ENCODE measurements around the gene FBN2.

Gene FBN2

GRCh38 chr5:128378196-128378595 lies 159.8 kb downstream of the FBN2 start:
- no peaks in the 10 kb centered on the region for H3K9me3 ChIP-seq (ENCODE audit: severe bottlenecking)
- no peak for TF ChIP-seq CTCF (IDR thresholded peaks at IDR 0.05; ENCODE audit: low read depth, low read length)
- H3K27me3 ChIP-seq (ENCODE audit: insufficient read depth, low read depth, severe bottlenecking), result no peaks in the 10 kb centered on the region
- H3K36me3 ChIP-seq, result no peaks in the 10 kb centered on the region
- no peak overlapping the region for H3K4me3 ChIP-seq (ENCODE audit: low read depth, low read length)
- no peak overlapping the region for H3K27ac ChIP-seq
- DNase-seq, result no peak

- no peak for TF ChIP-seq CTCF (IDR thresholded peaks at IDR 0.05; ENCODE audit: low read depth, low read length)
These were observed 161.5 kb downstream of the FBN2 start for GRCh38 chr5:128376577-128376976.

GRCh38 chr5:128366147-128366546 lies 171.9 kb downstream of the FBN2 start:
- no peaks in the 10 kb centered on the region for H3K27me3 ChIP-seq (ENCODE audit: insufficient read depth, low read depth, severe bottlenecking)
- H3K9me3 ChIP-seq (ENCODE audit: severe bottlenecking), result no peaks in the 10 kb centered on the region
- H3K27ac ChIP-seq, result no peak overlapping the region
- DNase-seq, result no peak
- no peaks in the 10 kb centered on the region for H3K36me3 ChIP-seq
- TF ChIP-seq CTCF (IDR thresholded peaks at IDR 0.05; ENCODE audit: low read depth, low read length), result no peak
- no peak overlapping the region for H3K4me3 ChIP-seq (ENCODE audit: low read depth, low read length)

More at GRCh38 chr5:128376577-128376976, 161.5 kb downstream of the FBN2 start:
- H3K4me3 ChIP-seq (ENCODE audit: low read depth, low read length), result no peak overlapping the region
- H3K36me3 ChIP-seq, result no peaks in the 10 kb centered on the region
- no peaks in the 10 kb centered on the region for H3K27me3 ChIP-seq (ENCODE audit: insufficient read depth, low read depth, severe bottlenecking)
- H3K27ac ChIP-seq, result no peak overlapping the region
- DNase-seq, result no peak
- no peaks in the 10 kb centered on the region for H3K9me3 ChIP-seq (ENCODE audit: severe bottlenecking)

- H3K27me3 ChIP-seq (ENCODE audit: insufficient read depth, low read depth, severe bottlenecking), result no peaks in the 10 kb centered on the region
- TF ChIP-seq CTCF (IDR thresholded peaks at IDR 0.05; ENCODE audit: low read depth, low read length), result no peak
- no peak overlapping the region for H3K27ac ChIP-seq
- no peaks in the 10 kb centered on the region for H3K9me3 ChIP-seq (ENCODE audit: severe bottlenecking)
- DNase-seq, result no peak
- no peak overlapping the region for H3K4me3 ChIP-seq (ENCODE audit: low read depth, low read length)
- H3K36me3 ChIP-seq, result no peaks in the 10 kb centered on the region
These were observed 175.7 kb downstream of the FBN2 start for GRCh38 chr5:128362370-128362769.

- Histone ChIP-seq H3K27ac (no peak overlapping the region), H3K9me3 (ENCODE audit: severe bottlenecking) (no peaks in the 10 kb centered on the region), H3K4me3 (ENCODE audit: low read depth, low read length) (no peak overlapping the region), H3K36me3 (no peaks in the 10 kb centered on the region), H3K27me3 (ENCODE audit: insufficient read depth, low read depth, severe bottlenecking) (no peaks in the 10 kb centered on the region)
- DNase-seq, result no peak
- TF ChIP-seq CTCF (IDR thresholded peaks at IDR 0.05; ENCODE audit: low read depth, low read length), result no peak
These were observed 179.2 kb downstream of the FBN2 start for GRCh38 chr5:128358826-128359225.

GRCh38 chr5:128357226-128357625 lies 180.8 kb downstream of the FBN2 start:
- H3K27ac ChIP-seq, result no peak overlapping the region
- H3K4me3 ChIP-seq (ENCODE audit: low read depth, low read length), result no peak overlapping the region
- no peaks in the 10 kb centered on the region for H3K36me3 ChIP-seq
- DNase-seq, result no peak
- H3K9me3 ChIP-seq (ENCODE audit: severe bottlenecking), result no peaks in the 10 kb centered on the region
- no peak for TF ChIP-seq CTCF (IDR thresholded peaks at IDR 0.05; ENCODE audit: low read depth, low read length)
- no peaks in the 10 kb centered on the region for H3K27me3 ChIP-seq (ENCODE audit: insufficient read depth, low read depth, severe bottlenecking)

Data from WERI-Rb-1 (cell line).